Vagina (tissue), 2 donors: ENCODE data around the gene VMAC.

Source experiments
- POLR2A ChIP-seq, 2 donors: fragments of 450-650 bp; IDR thresholded peaks; one replicate each; pipeline ENCODE4 v1.6.1; 2017; ENCODE audit warnings: antibody characterized with exemption in 2 of 2, mild to moderate bottlenecking in 2 of 2, moderate library complexity in 2 of 2
- POLR2AphosphoS5 ChIP-seq, 2 donors: sonication (generic); formaldehyde crosslinking; IDR thresholded peaks; one replicate each; pipeline ENCODE4 v1.9.0; 2017; ENCODE audit warnings: antibody characterized with exemption in 2 of 2, mild to moderate bottlenecking in 2 of 2, low read depth in 1 of 2; ENCODE audit not compliant: insufficient read depth in 1 of 2
- TF ChIP-seq, protein P1 (sequence below), 3 experiments: fragments of 450-650 bp in 2 of 3; fragments of 200-600 bp in 1 of 3; sonication (generic) in 1 of 3; IDR thresholded peaks; one replicate each; pipeline ENCODE4 v1.5.1; 2017 to 2019; ENCODE audit warnings: antibody characterized with exemption in 3 of 3, mild to moderate bottlenecking in 2 of 3, moderate library complexity in 2 of 3

- TF ChIP-seq, protein P1, sequence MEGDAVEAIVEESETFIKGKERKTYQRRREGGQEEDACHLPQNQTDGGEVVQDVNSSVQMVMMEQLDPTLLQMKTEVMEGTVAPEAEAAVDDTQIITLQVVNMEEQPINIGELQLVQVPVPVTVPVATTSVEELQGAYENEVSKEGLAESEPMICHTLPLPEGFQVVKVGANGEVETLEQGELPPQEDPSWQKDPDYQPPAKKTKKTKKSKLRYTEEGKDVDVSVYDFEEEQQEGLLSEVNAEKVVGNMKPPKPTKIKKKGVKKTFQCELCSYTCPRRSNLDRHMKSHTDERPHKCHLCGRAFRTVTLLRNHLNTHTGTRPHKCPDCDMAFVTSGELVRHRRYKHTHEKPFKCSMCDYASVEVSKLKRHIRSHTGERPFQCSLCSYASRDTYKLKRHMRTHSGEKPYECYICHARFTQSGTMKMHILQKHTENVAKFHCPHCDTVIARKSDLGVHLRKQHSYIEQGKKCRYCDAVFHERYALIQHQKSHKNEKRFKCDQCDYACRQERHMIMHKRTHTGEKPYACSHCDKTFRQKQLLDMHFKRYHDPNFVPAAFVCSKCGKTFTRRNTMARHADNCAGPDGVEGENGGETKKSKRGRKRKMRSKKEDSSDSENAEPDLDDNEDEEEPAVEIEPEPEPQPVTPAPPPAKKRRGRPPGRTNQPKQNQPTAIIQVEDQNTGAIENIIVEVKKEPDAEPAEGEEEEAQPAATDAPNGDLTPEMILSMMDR (IDR thresholded peaks at IDR 0.05): no peak
- TF ChIP-seq POLR2AphosphoS5 (IDR thresholded peaks at IDR 0.05; ENCODE audit: insufficient read depth in 1 of 2, low read depth in 1 of 2): no peak
- TF ChIP-seq POLR2A (IDR thresholded peaks at IDR 0.05): no peak
These were observed 31.6 kb downstream of the VMAC start for GRCh38 chr19:5936292-5936592.
